Endothelial cell of umbilical vein (primary cell): ENCODE measurements around the gene TNS1. TPM values are rescaled to one million over a fixed set of nuclear protein-coding genes. Genes with fewer than 3 reads are reported as not detected.

Experiments used
- BruUV-seq: library from RNA; stranded (reverse); fragments of 400-500 nt; replicated peaks from 2 replicates; lab custom pipeline; 2021; lab: Mats Ljungman, UMichigan
- CTCF ChIA-PET: fragments of 300-600, 350-600 bp; sonication (Branson Sonifier 250); formaldehyde crosslinking; loops from one replicate; lab custom pipeline; 2021; ENCODE audit warnings: antibody characterized with exemption, inconsistent platforms; lab: Charles Lee
- POLR2A ChIA-PET: fragments of 300-600, 350-600 bp; sonication (Branson Sonifier 250); formaldehyde crosslinking; loops from one replicate; lab custom pipeline; 2021; ENCODE audit warnings: antibody characterized with exemption, inconsistent platforms; lab: Charles Lee
- DNase-seq: peaks from one replicate; pipeline ENCODE4 v3.0.0-alpha.2; 2011; ENCODE audit warnings: low read depth, low spot score
- FAIRE-seq: peaks from 2 replicates; lab custom pipeline; 2011; peaks lifted over from hg19 to GRCh38; lab: Jason Lieb, UNC
- H2AFZ ChIP-seq: 2 replicates; pipeline ENCODE4 v1.6.0; 2012; ENCODE audit warnings: low read depth, low read length, control low read depth, inconsistent platforms
- H3K27ac ChIP-seq: 2 replicates; pipeline ENCODE4 v1.5.1; 2011; ENCODE audit warnings: low read depth, mild to moderate bottlenecking, control low read depth, low read length, moderate library complexity; ENCODE audit not compliant: insufficient read depth
- H3K27me3 ChIP-seq, 2 experiments: 2 replicates each; pipeline versions ENCODE4 v1.6.0 to v1.6.1; 2011; ENCODE audit warnings: low read length in 2 of 2, mixed read lengths in 1 of 2; ENCODE audit not compliant: control insufficient read depth in 2 of 2, insufficient read depth in 2 of 2
- H3K36me3 ChIP-seq, 2 experiments: 2 replicates in 1 of 2; 3 replicates in 1 of 2; pipeline ENCODE4 v1.5.1; 2011; ENCODE audit warnings: low read length in 2 of 2, mild to moderate bottlenecking in 1 of 2, moderate library complexity in 1 of 2; ENCODE audit not compliant: control insufficient read depth in 2 of 2, insufficient read depth in 2 of 2; ENCODE audit errors: extremely low read depth in 1 of 2
- H3K4me1 ChIP-seq: 3 replicates; pipeline ENCODE4 v1.5.1; 2011; ENCODE audit warnings: mild to moderate bottlenecking, low read length; ENCODE audit not compliant: control insufficient read depth, insufficient read depth; ENCODE audit errors: extremely low read depth
- H3K4me2 ChIP-seq: 2 replicates; pipeline ENCODE4 v1.6.1; 2011; ENCODE audit warnings: low read length, control low read depth, mixed read lengths; ENCODE audit not compliant: insufficient read depth
- H3K4me3 ChIP-seq, 3 experiments: fragments of 200-600 bp in 1 of 3; sonication (generic), shearing (Covaris generic) in 1 of 3; replicated peaks in 1 of 3; 2 replicates each; pipeline ENCODE4 v1.5.1; 2011 to 2016; ENCODE audit warnings: control low read depth in 3 of 3, low read length in 3 of 3, mild to moderate bottlenecking in 2 of 3, inconsistent platforms in 1 of 3, low read depth in 1 of 3, moderate library complexity in 1 of 3; ENCODE audit not compliant: insufficient read depth in 1 of 3
- H3K79me2 ChIP-seq: 2 replicates; pipeline ENCODE4 v1.6.0; 2012; ENCODE audit warnings: low read length, inconsistent platforms; ENCODE audit not compliant: control insufficient read depth, insufficient read depth
- H3K9ac ChIP-seq: replicated peaks from 2 replicates; pipeline ENCODE3; 2011; ENCODE audit warnings: low read length, control low read depth; ENCODE audit not compliant: insufficient read depth; ENCODE audit errors: extremely low read depth
- H3K9me1 ChIP-seq: replicated peaks from 3 replicates; pipeline ENCODE4 v1.6.0; 2011; ENCODE audit warnings: mild to moderate bottlenecking, low read length; ENCODE audit not compliant: control insufficient read depth, insufficient read depth; ENCODE audit errors: extremely low read depth
- H3K9me3 ChIP-seq: replicated peaks from 2 replicates; pipeline ENCODE4 v1.5.1; 2012; ENCODE audit warnings: low read length, inconsistent platforms; ENCODE audit not compliant: control insufficient read depth, insufficient read depth
- H4K20me1 ChIP-seq: replicated peaks from 2 replicates; pipeline ENCODE3; 2011; ENCODE audit warnings: mild to moderate bottlenecking, low read length; ENCODE audit not compliant: control insufficient read depth, insufficient read depth; ENCODE audit errors: extremely low read depth
- CTCF ChIP-seq, 2 donors: IDR thresholded peaks; 1 replicate in 1 of 2; 2 replicates in 1 of 2; pipeline ENCODE4 v1.5.1; 2011; ENCODE audit warnings: low read length in 2 of 2, mild to moderate bottlenecking in 2 of 2, moderate library complexity in 2 of 2, control low read depth in 1 of 2, inconsistent platforms in 1 of 2, low read depth in 1 of 2; ENCODE audit not compliant: insufficient read depth in 1 of 2; ENCODE audit errors: extremely low read depth in 1 of 2
- EZH2 ChIP-seq: IDR thresholded peaks from 2 replicates; pipeline ENCODE4 v1.6.1; 2012; ENCODE audit warnings: borderline replicate concordance, low read depth, mild to moderate bottlenecking, moderate library complexity, low read length, inconsistent platforms; ENCODE audit not compliant: severe bottlenecking
- FOS ChIP-seq: IDR thresholded peaks from 2 replicates; pipeline ENCODE4 v1.6.1; 2011; ENCODE audit warnings: mild to moderate bottlenecking, low read length, moderate library complexity, borderline replicate concordance; ENCODE audit not compliant: insufficient read depth
- GATA2 ChIP-seq: IDR thresholded peaks from 2 replicates; pipeline ENCODE4 v1.7.0; 2011; ENCODE audit warnings: low read depth, mild to moderate bottlenecking, moderate library complexity, mixed read lengths, low read length; ENCODE audit not compliant: insufficient read length, insufficient read depth
- JUN ChIP-seq: IDR thresholded peaks from 2 replicates; pipeline ENCODE4 v1.6.1; 2011; ENCODE audit warnings: borderline replicate concordance, low read depth; ENCODE audit not compliant: insufficient read length, insufficient read depth
- MYC ChIP-seq: IDR thresholded peaks from one replicate; pipeline ENCODE4 v1.6.1; 2011; ENCODE audit warnings: mild to moderate bottlenecking, low read depth, low read length
- POLR2A ChIP-seq: IDR thresholded peaks from 2 replicates; pipeline ENCODE4 v1.6.1; 2012; ENCODE audit warnings: low read depth, mild to moderate bottlenecking, control low read depth, low read length
- dilution Hi-C: fragments of 300-500 bp; cut with MboI; formaldehyde crosslinking; loops from one replicate; pipeline ENCODE4 v1.15.0; 2019; ENCODE audit warnings: low sequenced_read_pairs; ENCODE audit not compliant: extremely low pct_ligation_motif_present
- intact Hi-C: fragments of 100-400 bp; cut with micrococcal nuclease; formaldehyde crosslinking; loops from one replicate; pipeline ENCODE4 v1.10.0; 2022
- polyA plus RNA-seq, 4 experiments: library from polyadenylated mRNA; depleted of rRNA in 3 of 4; stranded (reverse) in 3 of 4; unstranded in 1 of 4; fragments of >200 nt; gene quantifications; 2 replicates each; pipeline versions ENCODE4 v1.2.1 to v1.2.3, GENCODE V29; 2011 to 2012; ENCODE audit warnings: missing spikeins in 1 of 4
- total RNA-seq: library from RNA; stranded (reverse); gene quantifications from 2 replicates; pipeline ENCODE4 v1.2.3, GENCODE V29; 2021
- TF ChIP-seq, protein P1 (sequence below): IDR thresholded peaks from 2 replicates; pipeline ENCODE4 v1.6.1; 2011; ENCODE audit not compliant: insufficient read depth, insufficient read length

The TNS1 gene
- total and polyA plus RNA-seq, 2 donors (not counting 3 experiments of a cell fraction or from before 2014, with no cell fraction given) = 11.0 to 52.1 TPM

GRCh38 chr2:217981084-217981730 lies 21.6 kb downstream of the TNS1 start:
- no peak overlapping the region for H3K4me3 ChIP-seq
- no peaks in the 10 kb centered on the region for H3K36me3 ChIP-seq
- no peaks in the 10 kb centered on the region for H4K20me1 ChIP-seq
- H2AFZ ChIP-seq = no peak overlapping the region
- no peak overlapping the region for H3K4me2 ChIP-seq
- ChIA-PET POLR2A (no interaction called here), CTCF (interaction anchor here (0.7 to 1.7 kb wide), 3 partner anchors 12 to 165 kb away, joined by 3 to 4 read pairs (median 4); no protein-coding TSS in a partner anchor)
- H3K27me3 ChIP-seq = no peaks in the 10 kb centered on the region
- peaks cover 21% of the 10 kb centered on the region for H3K4me1 ChIP-seq
- DNase-seq (no peak), FAIRE-seq (no peak)
- intact Hi-C loops (no loop called here), dilution Hi-C loops (no loop called here)
- H3K9me1 ChIP-seq = no peaks in the 10 kb centered on the region
- TF ChIP-seq CTCF (IDR thresholded peaks at IDR 0.05; ENCODE audit: extremely low read depth in 1 of 2, insufficient read depth in 1 of 2, low read depth in 1 of 2, low read length in 2 of 2) (no peak), JUN (no peak), GATA2 (no peak), MYC (no peak), POLR2A (no peak)
- H3K27ac ChIP-seq = no peak overlapping the region
- no peaks in the 10 kb centered on the region for H3K79me2 ChIP-seq
- H3K9me3 ChIP-seq = no peaks in the 10 kb centered on the region
- BruUV-seq = no TSS peak
- no peak overlapping the region for H3K9ac ChIP-seq

DNA sequence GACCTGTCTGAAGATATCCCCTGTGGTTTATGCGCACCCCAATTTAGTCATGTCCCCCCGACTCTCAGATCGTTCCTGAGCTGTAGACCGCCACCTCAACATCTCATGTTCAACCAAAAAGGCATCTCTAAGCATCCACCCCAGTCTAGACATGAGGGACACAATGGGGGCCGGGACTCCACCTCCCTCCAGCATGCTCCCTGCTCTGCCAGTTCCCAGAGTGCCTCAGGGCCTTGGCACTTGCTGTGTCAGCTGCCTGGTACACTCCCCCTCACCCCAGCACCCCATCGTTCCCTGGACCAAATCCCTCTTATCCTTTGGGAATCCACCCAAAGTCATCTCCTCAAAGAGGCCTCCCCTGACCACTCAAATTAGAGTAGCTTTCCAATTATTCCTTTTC lies 22.2 kb downstream of the TNS1 start:
- no TSS peak for BruUV-seq
- H2AFZ ChIP-seq = no peak overlapping the region
- intact Hi-C loops = no loop called here
- dilution Hi-C loops = no loop called here
- FAIRE-seq = no peak
- no peaks in the 10 kb centered on the region for H3K9me3 ChIP-seq
- ChIA-PET CTCF (interaction anchor here (0.7 to 1.7 kb wide), 3 partner anchors 13 to 164 kb away, joined by 3 to 4 read pairs (median 4); no protein-coding TSS in a partner anchor), POLR2A (no interaction called here)
- H3K36me3 ChIP-seq = no peaks in the 10 kb centered on the region
- H3K4me3 ChIP-seq = no peak overlapping the region
- no peaks in the 10 kb centered on the region for H3K79me2 ChIP-seq
- no peak overlapping the region for H3K9ac ChIP-seq
- H3K4me1 ChIP-seq = peaks cover 21% of the 10 kb centered on the region
- H3K4me2 ChIP-seq = no peak overlapping the region
- no peaks in the 10 kb centered on the region for H3K9me1 ChIP-seq
- no peaks in the 10 kb centered on the region for H3K27me3 ChIP-seq
- no peak for TF ChIP-seq JUN
- no peak for TF ChIP-seq POLR2A
- no peak for TF ChIP-seq CTCF (IDR thresholded peaks at IDR 0.05; ENCODE audit: extremely low read depth in 1 of 2, insufficient read depth in 1 of 2, low read depth in 1 of 2, low read length in 2 of 2)
- TF ChIP-seq FOS = no peak
- no peak for TF ChIP-seq MYC
- no peak for TF ChIP-seq GATA2
- TF ChIP-seq, protein P1, sequence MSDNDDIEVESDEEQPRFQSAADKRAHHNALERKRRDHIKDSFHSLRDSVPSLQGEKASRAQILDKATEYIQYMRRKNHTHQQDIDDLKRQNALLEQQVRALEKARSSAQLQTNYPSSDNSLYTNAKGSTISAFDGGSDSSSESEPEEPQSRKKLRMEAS = no peak
- TF ChIP-seq EZH2 = no peak
- H3K27ac ChIP-seq = no peak overlapping the region
- no peaks in the 10 kb centered on the region for H4K20me1 ChIP-seq
- DNase-seq = no peak
